Neural crest cell (in vitro differentiated cells): ENCODE results near the gene TMEM235. TPM values are rescaled to one million over a fixed set of nuclear protein-coding genes. Genes with fewer than 3 reads are reported as not detected.

ENCODE experiments used
- DNase-seq: peaks from one replicate; pipeline ENCODE4 v3.0.0; 2021; ENCODE audit warnings: low read depth, mixed read lengths, low spot score
- H3K27ac Mint-ChIP-seq: one replicate; pipeline ENCODE4 v1.8.0; 2021; ENCODE audit warnings: mild to moderate bottlenecking, mixed read lengths; ENCODE audit not compliant: unreplicated experiment
- H3K27me3 Mint-ChIP-seq: 2 replicates; pipeline ENCODE4 v1.8.0; 2021; ENCODE audit warnings: low read depth, mild to moderate bottlenecking, mixed read lengths
- H3K36me3 Mint-ChIP-seq: 2 replicates; pipeline ENCODE4 v1.8.0; 2021; ENCODE audit warnings: low read depth, mild to moderate bottlenecking, mixed read lengths
- H3K4me1 Mint-ChIP-seq: 2 replicates; pipeline ENCODE4 v1.8.0; 2021; ENCODE audit warnings: mixed read lengths
- H3K4me3 Mint-ChIP-seq: one replicate; pipeline ENCODE4 v1.8.0; 2021; ENCODE audit warnings: mild to moderate bottlenecking, mixed read lengths
- H3K9me3 Mint-ChIP-seq: 2 replicates; pipeline ENCODE4 v1.8.0; 2021; ENCODE audit warnings: mixed read lengths
- CTCF ChIP-seq: fragments of 200-600 bp; sonication (generic); conservative IDR thresholded peaks from 2 replicates; pipeline ENCODE4 v1.5.0; 2021; ENCODE audit warnings: antibody characterized with exemption, mild to moderate bottlenecking
- total RNA-seq: library from RNA; stranded (reverse); gene quantifications from 2 replicates; pipeline ENCODE4 v1.2.1, GENCODE V29; 2021

TMEM235 gene
- total RNA-seq, 1 donor from 2014 or later, result not detected

GRCh38 chr17:78219396-78220150 is 11.9 kb upstream of the TMEM235 start:
- Mint-ChIP-seq H3K4me3 (peak overlapping the region; percentile 27), H3K4me1 (peaks cover 24% of the 10 kb centered on the region), H3K9me3 (no peaks in the 10 kb centered on the region), H3K36me3 (peaks cover 16% of the 10 kb centered on the region), H3K27ac (peak overlapping the region; percentile 19), H3K27me3 (no peaks in the 10 kb centered on the region)
- TF ChIP-seq CTCF, result no peak
- no peak for DNase-seq

GRCh38 chr17:78223061-78223460 is 8.4 kb upstream of the TMEM235 start:
- no peak for DNase-seq
- peaks cover 10% of the 10 kb centered on the region for H3K36me3 Mint-ChIP-seq
- H3K9me3 Mint-ChIP-seq, result no peaks in the 10 kb centered on the region
- peaks cover 8% of the 10 kb centered on the region for H3K4me1 Mint-ChIP-seq
- no peak overlapping the region for H3K27ac Mint-ChIP-seq
- no peak overlapping the region for H3K4me3 Mint-ChIP-seq
- no peak for TF ChIP-seq CTCF
- H3K27me3 Mint-ChIP-seq, result no peaks in the 10 kb centered on the region

GRCh38 chr17:78223765-78224164 is 7.7 kb upstream of the TMEM235 start:
- peaks cover 4% of the 10 kb centered on the region for H3K27me3 Mint-ChIP-seq
- no peak for TF ChIP-seq CTCF
- no peak for DNase-seq
- peaks cover 8% of the 10 kb centered on the region for H3K4me1 Mint-ChIP-seq
- no peaks in the 10 kb centered on the region for H3K9me3 Mint-ChIP-seq
- no peak overlapping the region for H3K4me3 Mint-ChIP-seq
- no peak overlapping the region for H3K27ac Mint-ChIP-seq
- H3K36me3 Mint-ChIP-seq, result peaks cover 8% of the 10 kb centered on the region

- Mint-ChIP-seq H3K36me3 (peaks cover 5% of the 10 kb centered on the region), H3K27me3 (peaks cover 6% of the 10 kb centered on the region), H3K4me3 (no peak overlapping the region), H3K4me1 (peaks cover 5% of the 10 kb centered on the region), H3K27ac (no peak overlapping the region), H3K9me3 (no peaks in the 10 kb centered on the region)
- DNase-seq, result no peak
- no peak for TF ChIP-seq CTCF
Measured at GRCh38 chr17:78224231-78225087, 7.0 kb upstream of the TMEM235 start.

GRCh38 chr17:78225088-78225865 is 6.2 kb upstream of the TMEM235 start:
- Mint-ChIP-seq H3K4me1 (no peaks in the 10 kb centered on the region), H3K4me3 (no peak overlapping the region), H3K27me3 (peaks cover 10% of the 10 kb centered on the region), H3K36me3 (no peaks in the 10 kb centered on the region), H3K27ac (no peak overlapping the region), H3K9me3 (no peaks in the 10 kb centered on the region)
- DNase-seq, result no peak
- TF ChIP-seq CTCF, result no peak
